ENCODE results near the gene PRKAR1B.

Gene PRKAR1B

DNA sequence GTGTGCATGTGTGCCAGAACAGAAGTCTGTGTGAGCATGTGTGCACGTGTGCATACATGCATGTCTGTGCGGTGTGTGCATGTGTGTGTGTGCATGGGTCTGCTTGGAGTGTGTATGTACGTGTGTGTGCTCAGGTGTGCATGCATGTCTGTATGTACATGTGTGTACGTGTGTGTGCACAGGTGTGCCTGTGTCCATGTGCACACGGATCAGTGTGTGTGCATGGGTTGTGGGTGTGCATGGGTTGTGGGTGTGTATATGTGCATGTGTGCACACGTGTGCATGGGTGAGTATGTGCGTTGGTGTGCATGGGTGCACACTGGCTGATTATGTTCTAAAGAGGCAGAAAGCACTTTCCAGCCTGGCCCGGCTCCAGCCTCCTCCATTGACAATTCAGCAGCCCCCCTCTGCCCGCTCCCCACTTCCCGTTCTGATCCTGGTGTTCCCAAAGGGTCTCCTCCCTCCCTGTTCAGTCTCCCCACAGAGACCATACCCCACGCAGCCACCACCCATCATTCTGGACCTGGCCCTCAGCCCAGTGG lies 163.4 kb downstream of the PRKAR1B start:
- no peak overlapping the region for H3K27ac ChIP-seq
- TF ChIP-seq, protein P1, sequence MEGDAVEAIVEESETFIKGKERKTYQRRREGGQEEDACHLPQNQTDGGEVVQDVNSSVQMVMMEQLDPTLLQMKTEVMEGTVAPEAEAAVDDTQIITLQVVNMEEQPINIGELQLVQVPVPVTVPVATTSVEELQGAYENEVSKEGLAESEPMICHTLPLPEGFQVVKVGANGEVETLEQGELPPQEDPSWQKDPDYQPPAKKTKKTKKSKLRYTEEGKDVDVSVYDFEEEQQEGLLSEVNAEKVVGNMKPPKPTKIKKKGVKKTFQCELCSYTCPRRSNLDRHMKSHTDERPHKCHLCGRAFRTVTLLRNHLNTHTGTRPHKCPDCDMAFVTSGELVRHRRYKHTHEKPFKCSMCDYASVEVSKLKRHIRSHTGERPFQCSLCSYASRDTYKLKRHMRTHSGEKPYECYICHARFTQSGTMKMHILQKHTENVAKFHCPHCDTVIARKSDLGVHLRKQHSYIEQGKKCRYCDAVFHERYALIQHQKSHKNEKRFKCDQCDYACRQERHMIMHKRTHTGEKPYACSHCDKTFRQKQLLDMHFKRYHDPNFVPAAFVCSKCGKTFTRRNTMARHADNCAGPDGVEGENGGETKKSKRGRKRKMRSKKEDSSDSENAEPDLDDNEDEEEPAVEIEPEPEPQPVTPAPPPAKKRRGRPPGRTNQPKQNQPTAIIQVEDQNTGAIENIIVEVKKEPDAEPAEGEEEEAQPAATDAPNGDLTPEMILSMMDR (conservative IDR thresholded peaks at IDR 0.05) = no peak

DNA sequence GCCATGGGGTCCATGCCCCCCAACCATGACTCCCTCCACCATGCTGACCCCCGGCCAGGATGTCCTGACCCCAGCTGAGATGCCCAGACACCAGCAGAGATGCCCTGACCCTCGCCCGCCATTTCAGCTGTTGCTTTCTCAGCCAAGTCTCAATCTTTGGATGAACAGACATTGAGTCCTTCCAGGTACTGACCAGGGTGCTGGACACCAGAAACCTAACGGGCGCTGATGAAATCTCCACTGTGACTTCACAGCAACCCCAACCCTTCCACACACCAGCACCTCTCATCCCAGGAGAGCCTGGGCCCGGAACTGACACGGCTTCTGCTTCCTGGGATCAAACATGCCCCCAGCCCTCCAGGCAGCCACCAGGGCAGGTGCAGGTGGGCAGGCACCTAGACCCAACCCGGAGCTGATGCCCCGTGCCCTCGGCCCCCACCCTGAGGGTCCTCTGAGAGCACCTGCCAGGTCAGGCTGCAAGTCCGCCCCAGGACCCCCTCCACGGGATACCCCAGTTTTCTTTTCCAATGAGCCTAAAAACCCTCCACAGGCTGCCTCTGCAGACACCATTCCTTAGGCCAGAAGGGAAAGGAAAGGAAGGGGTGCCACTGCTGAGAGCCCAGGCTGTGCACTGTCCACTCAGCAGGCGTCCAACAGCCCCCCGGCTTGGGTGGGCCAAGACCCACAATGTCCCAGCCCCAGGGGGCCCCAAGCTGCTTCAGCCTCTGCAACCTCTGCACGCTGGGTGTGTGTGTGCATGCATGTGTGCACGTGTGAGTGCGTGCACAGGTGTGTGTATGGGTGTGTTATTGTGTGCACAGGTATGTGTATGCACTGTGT lies 164.1 kb downstream of the PRKAR1B start:
- no peak overlapping the region; the same call in 1 of the 2 replicates for H3K27ac ChIP-seq
- TF ChIP-seq, protein P1 (conservative IDR thresholded peaks at IDR 0.05) = no peak

DNA sequence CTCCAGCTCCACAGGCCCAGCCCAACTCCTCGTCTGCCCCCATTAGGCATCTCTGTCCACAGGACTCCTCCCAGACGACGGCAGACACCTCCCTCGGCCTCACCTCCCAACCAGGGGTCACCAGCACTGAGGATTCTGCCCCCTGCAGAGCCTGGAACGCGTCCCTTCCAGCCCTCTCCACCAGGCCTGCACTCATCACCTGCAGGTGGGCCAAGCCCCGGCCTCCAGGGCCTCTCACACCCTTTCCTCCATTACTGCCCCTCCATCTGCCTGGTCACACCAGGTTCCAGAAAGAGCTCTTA lies 164.8 kb downstream of the PRKAR1B start:
- peak overlapping the region; percentile 79 for H3K27ac ChIP-seq
- TF ChIP-seq, protein P1 (conservative IDR thresholded peaks at IDR 0.05) = no peak

DNA sequence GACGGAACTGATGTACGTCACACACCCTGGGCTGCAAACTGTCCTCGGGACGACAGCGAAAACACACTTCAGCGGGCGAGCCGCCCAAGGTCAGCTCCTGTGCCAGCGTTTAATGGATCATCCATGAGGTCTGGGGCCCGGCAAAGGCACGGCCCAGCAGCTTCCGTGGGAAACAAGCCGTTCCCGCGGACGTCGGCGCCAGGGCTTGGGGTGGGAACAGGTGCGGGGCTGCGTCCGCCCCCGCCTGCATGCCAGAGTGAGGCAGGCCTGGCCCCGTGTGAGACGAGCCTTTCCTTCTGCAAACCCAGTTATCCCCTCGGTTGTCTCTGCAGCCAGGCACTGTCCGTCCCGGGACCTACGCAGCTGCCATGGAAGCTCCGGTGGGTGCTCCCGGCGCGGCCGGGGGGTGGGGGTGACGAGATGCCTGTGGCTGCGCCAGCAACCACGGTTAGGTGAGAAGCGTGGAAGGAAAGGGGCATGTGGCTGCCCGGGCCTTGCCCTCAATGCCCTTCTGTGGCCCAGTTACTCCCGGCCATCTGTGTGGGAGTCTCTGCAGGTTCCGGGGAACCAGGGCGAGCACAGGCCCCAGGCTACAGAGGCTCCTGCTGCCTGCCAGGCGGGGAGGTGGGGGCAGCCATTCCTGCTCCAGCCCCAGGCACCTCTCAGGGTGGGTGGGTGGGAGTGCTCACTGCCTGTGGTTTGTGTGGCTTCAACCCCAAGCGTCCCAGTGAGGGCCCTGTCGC lies 165.3 kb downstream of the PRKAR1B start:
- TF ChIP-seq, protein P1 (conservative IDR thresholded peaks at IDR 0.05) = no peak; the same call in 1 of the 2 replicates
- H3K27ac ChIP-seq = peak overlapping the region; percentile 79

DNA sequence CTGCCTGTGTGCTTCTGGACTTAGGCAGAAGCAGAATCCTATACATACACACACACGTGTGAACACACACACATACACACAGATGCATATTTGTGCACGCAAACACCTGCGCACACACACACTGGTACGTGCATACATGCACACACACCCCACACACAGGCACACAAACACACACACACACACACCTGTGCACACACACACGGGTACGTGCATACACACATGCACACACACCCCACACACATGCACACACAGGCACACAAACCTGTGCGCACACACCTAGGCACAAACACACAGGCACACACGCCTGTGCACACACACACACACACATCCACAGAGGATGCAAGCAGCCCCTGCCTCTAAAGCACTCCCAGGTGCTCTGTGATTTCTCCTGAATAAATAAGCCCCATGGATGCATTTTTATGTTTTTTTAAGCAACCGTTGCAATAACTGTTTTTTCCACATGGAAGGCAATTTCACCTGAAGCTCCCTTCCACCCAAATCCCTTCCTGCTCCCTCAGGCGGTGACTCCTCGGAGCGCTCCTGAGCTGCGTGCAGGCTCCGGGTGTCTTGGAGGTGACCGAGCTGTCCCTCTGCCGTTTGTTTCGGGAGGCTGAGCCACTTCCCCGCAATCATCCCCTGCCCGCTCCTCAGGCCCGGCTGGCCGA lies 166.0 kb downstream of the PRKAR1B start:
- H3K27ac ChIP-seq = peak overlapping the region; percentile 79
- TF ChIP-seq, protein P1 (conservative IDR thresholded peaks at IDR 0.05) = peak; percentile 31

DNA sequence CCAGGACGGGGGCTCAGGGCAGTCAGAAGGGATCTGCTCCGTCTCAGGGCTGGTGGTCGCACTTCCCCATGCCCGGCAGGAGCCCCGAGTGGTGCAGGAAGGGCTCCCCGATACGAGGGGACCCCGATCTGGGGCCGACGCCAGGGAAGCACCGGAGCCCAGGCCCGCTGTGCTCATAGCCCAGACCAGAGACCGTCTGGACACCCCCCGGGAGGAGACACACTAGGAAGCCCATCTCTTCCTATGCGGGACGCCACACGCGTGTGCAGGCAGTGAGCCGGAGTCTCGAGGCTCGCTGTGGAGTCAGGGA lies 167.7 kb downstream of the PRKAR1B start:
- H3K27ac ChIP-seq = no peak overlapping the region
- TF ChIP-seq, protein P1 (conservative IDR thresholded peaks at IDR 0.05) = no peak

DNA sequence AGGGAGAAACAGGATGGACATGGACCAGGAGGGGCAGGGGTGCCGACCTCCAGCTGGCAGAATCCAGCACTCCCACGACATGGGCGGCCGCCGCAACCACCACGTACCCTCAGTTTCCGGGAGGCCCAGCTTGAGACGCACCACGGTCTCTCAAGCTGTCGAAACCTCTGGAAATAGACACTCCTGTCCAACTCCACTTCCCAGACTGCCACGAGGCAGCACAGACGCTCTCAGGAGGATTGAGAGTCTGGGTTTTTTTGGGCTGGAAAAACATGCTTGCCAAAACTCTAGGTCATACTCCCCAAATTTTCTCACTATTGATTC lies 169.6 kb downstream of the PRKAR1B start:
- TF ChIP-seq, protein P1 (conservative IDR thresholded peaks at IDR 0.05) = no peak
- no peak overlapping the region for H3K27ac ChIP-seq
